B cell (primary cell): ENCODE results near the gene AZU1.

Experiments
- CTCF ChIP-seq: fragments of 200-600 bp; IDR thresholded peaks from one replicate; pipeline ENCODE4 v1.8.0; 2022; ENCODE audit warnings: antibody characterized with exemption, mild to moderate bottlenecking
- EZH2 ChIP-seq: IDR thresholded peaks from 2 replicates; pipeline ENCODE4 v1.6.1; 2012; ENCODE audit warnings: borderline replicate concordance, low read depth, mild to moderate bottlenecking, moderate library complexity, low read length; ENCODE audit not compliant: insufficient read depth, poor library complexity, severe bottlenecking

GRCh38 chr19:835210-835810 lies 7.7 kb downstream of the AZU1 start:
- no peak for TF ChIP-seq CTCF
- no peak for TF ChIP-seq EZH2
